Ishikawa (cell line): ENCODE measurements around the gene COL23A1.

Experiments
- CEBPB ChIP-seq: IDR thresholded peaks from 2 replicates; pipeline ENCODE4 v1.6.1; 2012
- CREB1 ChIP-seq: IDR thresholded peaks from 2 replicates; pipeline ENCODE4 v1.6.1; 2012; ENCODE audit warnings: low read depth
- EGR1 ChIP-seq: IDR thresholded peaks from 2 replicates; pipeline ENCODE4 v1.6.1; 2012
- EP300 ChIP-seq: IDR thresholded peaks from 2 replicates; pipeline ENCODE4 v1.6.1; 2012; ENCODE audit warnings: borderline replicate concordance
- FOXM1 ChIP-seq: IDR thresholded peaks from 2 replicates; pipeline ENCODE4 v1.6.1; 2012; ENCODE audit warnings: low read depth, borderline replicate concordance
- NFIC ChIP-seq: IDR thresholded peaks from 2 replicates; pipeline ENCODE4 v1.6.1; 2012
- RAD21 ChIP-seq: IDR thresholded peaks from 2 replicates; pipeline ENCODE4 v1.6.1; 2012; ENCODE audit warnings: low read depth
- TAF1 ChIP-seq: IDR thresholded peaks from 2 replicates; pipeline ENCODE4 v1.6.1; 2012; ENCODE audit warnings: low read depth, mild to moderate bottlenecking
- TCF12 ChIP-seq: IDR thresholded peaks from 2 replicates; pipeline ENCODE4 v1.6.1; 2012; ENCODE audit warnings: low read depth
- TEAD4 ChIP-seq: IDR thresholded peaks from 2 replicates; pipeline ENCODE4 v1.6.1; 2012
- YY1 ChIP-seq: IDR thresholded peaks from 2 replicates; pipeline ENCODE4 v1.6.1; 2012; ENCODE audit warnings: low read depth
- ZBTB7A ChIP-seq: IDR thresholded peaks from 2 replicates; pipeline ENCODE4 v1.6.1; 2012; ENCODE audit warnings: low read depth
- TF ChIP-seq, protein P1 (sequence below): IDR thresholded peaks from 2 replicates; pipeline ENCODE4 v1.6.1; 2012; ENCODE audit warnings: low read depth, mild to moderate bottlenecking
- TF ChIP-seq, protein P2 (sequence below): IDR thresholded peaks from 2 replicates; pipeline ENCODE4 v1.6.1; 2012
- TF ChIP-seq, protein P3 (sequence below): IDR thresholded peaks from 2 replicates; pipeline ENCODE4 v1.6.1; 2012

COL23A1 gene

DNA sequence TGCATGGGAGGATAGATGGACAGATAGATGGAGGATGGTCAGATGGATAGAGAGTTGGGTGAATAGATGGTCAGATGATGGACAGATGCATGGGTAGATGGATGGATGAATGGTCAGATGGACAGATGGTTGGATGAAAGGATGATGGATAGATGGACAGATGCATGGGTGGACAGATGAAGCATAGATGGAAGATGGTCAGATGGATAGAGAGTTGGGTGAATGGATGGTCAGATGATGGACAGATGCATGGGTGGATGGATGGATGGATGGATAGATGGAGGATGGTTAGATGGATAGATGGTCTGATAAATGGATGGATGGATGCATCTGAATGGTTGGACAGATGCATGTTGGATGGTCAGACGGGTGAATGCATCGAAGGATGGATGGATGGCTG, 70.4 kb downstream of the COL23A1 start:
- TF ChIP-seq, protein P1, sequence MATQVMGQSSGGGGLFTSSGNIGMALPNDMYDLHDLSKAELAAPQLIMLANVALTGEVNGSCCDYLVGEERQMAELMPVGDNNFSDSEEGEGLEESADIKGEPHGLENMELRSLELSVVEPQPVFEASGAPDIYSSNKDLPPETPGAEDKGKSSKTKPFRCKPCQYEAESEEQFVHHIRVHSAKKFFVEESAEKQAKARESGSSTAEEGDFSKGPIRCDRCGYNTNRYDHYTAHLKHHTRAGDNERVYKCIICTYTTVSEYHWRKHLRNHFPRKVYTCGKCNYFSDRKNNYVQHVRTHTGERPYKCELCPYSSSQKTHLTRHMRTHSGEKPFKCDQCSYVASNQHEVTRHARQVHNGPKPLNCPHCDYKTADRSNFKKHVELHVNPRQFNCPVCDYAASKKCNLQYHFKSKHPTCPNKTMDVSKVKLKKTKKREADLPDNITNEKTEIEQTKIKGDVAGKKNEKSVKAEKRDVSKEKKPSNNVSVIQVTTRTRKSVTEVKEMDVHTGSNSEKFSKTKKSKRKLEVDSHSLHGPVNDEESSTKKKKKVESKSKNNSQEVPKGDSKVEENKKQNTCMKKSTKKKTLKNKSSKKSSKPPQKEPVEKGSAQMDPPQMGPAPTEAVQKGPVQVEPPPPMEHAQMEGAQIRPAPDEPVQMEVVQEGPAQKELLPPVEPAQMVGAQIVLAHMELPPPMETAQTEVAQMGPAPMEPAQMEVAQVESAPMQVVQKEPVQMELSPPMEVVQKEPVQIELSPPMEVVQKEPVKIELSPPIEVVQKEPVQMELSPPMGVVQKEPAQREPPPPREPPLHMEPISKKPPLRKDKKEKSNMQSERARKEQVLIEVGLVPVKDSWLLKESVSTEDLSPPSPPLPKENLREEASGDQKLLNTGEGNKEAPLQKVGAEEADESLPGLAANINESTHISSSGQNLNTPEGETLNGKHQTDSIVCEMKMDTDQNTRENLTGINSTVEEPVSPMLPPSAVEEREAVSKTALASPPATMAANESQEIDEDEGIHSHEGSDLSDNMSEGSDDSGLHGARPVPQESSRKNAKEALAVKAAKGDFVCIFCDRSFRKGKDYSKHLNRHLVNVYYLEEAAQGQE = no peak
- TF ChIP-seq EGR1 = no peak
- TF ChIP-seq TCF12 = no peak
- TF ChIP-seq TAF1 = no peak
- no peak for TF ChIP-seq ZBTB7A
- no peak for TF ChIP-seq TEAD4
- no peak for TF ChIP-seq EP300
- no peak for TF ChIP-seq FOXM1
- TF ChIP-seq YY1 = no peak

DNA sequence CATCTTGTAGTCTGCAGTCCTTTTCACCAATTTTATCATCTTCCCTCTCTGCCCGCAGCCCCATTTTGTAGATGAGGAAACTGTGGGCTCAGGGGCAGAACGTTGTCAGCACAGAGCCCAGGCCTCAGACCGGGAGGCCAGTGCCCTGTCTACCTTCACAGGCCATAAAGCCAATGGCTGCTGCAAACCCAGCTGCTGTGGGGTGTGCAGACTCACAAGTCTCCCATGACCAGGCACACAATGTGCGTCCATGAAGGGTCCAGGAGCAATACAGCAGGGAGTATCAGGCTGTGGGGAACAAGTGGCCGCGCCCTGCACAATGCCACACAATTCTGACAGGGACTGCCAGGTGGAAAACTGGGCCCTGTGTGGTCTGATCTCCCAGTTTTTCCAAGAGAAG, 71.0 kb downstream of the COL23A1 start:
- TF ChIP-seq RAD21 (no peak), TCF12 (no peak), FOXM1 (no peak), EGR1 (no peak), NFIC (no peak), ZBTB7A (no peak)

DNA sequence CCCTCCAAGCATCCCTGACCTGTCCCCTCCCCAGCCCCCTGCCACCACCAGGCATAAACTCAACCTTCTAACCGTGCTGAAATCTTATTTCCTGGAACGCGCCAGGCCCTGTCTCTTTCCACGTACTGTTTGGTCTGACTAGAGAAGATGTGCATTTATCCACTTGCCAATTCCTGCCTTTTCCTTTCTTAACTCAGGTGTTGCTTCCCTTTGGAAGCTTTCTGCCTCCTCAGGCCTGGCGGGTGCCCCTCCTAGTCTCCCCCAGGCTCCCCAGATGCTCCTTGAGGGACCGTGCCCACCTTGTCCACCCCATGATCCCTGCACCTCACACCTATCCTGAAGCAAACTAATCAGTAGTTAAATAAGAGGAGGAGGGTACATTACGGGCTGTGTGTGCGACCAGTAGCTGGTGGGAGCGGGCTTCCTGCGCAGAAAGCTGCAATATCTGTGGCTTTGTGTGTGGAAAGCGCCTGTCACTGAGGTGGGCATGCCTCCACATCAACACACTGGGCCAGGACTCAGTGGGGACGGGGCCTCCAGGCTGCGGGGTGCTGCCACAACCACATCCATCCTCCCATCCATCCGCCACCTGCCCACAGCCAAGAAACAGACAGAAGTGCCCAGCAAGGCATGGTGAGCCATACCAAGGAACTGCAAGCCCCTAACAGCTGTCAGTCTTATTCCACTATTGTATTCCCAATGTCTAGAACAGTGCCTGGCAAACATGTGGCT, 73.5 kb downstream of the COL23A1 start:
- TF ChIP-seq YY1 (no peak), TCF12 (no peak), TEAD4 (no peak), EGR1 (no peak), NFIC (no peak), EP300 (no peak), CEBPB (no peak)
- TF ChIP-seq, protein P1 = no peak
- TF ChIP-seq, protein P2, sequence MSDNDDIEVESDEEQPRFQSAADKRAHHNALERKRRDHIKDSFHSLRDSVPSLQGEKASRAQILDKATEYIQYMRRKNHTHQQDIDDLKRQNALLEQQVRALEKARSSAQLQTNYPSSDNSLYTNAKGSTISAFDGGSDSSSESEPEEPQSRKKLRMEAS = no peak

DNA sequence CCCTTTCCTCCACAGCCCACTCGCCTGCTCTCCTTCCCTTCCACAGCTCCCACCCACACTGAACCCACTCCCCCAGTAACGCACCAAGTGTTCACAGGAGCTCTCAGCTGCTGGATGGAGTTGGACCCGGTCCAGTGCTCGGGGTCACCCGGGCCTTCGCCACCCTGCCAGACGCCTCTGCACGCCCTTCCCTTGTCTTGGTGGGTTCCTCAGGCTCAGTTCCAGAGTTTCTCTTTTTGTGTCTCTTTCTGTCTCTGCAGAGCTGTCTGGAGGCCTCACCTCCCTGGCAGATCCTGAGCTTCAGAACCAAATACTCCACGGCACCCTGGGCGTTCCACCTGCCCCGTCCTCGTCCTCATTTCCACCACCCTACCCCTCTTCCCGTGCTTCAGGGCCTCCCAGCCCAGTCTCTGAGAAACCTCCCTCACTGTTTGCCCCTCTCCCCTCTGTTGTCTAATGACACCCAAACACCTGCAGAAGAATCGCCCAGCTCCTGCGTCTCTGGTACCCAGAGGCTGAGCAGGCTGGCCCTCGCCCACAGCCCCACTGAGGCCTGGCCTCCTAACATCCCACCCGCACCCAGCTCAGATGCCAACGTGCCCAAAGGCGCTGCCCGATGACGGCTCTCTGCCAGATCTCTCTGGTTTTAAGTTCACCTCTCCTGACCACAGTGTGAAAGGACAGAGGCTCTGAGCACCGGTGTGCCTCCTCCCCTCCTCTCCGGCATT, 74.3 kb downstream of the COL23A1 start:
- TF ChIP-seq ZBTB7A (no peak), EP300 (no peak), TAF1 (no peak), RAD21 (no peak)

DNA sequence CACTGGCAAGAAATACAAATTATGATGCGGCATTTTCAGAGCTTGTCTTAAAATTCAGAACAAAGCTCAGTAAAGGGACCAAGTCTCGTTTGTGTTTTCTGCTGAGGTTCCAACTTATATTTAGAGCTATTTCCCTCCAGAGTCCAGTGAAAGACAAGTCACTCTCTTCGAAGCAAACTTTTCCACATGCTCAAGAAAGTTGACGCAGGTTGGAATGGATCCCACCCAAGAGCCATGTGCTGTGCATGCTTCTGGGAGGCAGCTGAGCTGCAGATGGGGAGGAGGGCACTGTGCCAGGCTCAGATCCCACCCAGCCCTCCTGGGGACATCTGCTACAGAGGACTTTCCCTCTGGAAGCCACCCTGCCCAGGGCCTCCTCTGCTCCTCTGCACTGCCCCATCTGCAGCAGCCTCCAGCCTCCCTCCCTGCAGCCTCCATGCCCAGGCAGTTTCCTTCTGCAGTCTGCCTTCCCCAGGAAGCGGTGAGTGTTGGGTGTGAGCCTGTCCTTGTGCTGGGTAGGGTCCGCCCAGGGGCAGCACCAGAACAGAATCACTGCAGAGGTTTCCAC, 75.3 kb downstream of the COL23A1 start:
- TF ChIP-seq TCF12 (no peak), EGR1 (no peak), TEAD4 (no peak), YY1 (no peak), CEBPB (no peak), EP300 (no peak), RAD21 (no peak), FOXM1 (no peak), NFIC (no peak), TAF1 (no peak), CREB1 (no peak)
- TF ChIP-seq, protein P3, sequence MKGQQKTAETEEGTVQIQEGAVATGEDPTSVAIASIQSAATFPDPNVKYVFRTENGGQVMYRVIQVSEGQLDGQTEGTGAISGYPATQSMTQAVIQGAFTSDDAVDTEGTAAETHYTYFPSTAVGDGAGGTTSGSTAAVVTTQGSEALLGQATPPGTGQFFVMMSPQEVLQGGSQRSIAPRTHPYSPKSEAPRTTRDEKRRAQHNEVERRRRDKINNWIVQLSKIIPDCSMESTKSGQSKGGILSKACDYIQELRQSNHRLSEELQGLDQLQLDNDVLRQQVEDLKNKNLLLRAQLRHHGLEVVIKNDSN = no peak
- TF ChIP-seq, protein P1 = no peak
- TF ChIP-seq, protein P2 = no peak
